K562 (cell line): ENCODE data around the gene KLK8. TPM values are rescaled to one million over a fixed set of nuclear protein-coding genes. Genes with fewer than 3 reads are reported as not detected.

ENCODE experiments used
- ATAC-seq: fragments of 200-7000 bp; cut with Tn5 transposase; 3 replicates; pipeline ENCODE4 v1.9.1; 2020; ENCODE audit warnings: moderate library complexity
- BruUV-seq: library from RNA; stranded (reverse); fragments of 400-500 nt; replicated peaks from 2 replicates; lab custom pipeline; 2021; lab: Mats Ljungman, UMichigan
- CTCF ChIA-PET: fragments of 300-600 bp; formaldehyde crosslinking; extraction: SDS; loops from one replicate; lab custom pipeline; 2021; ENCODE audit warnings: low intra/inter-chr PET ratio; lab: Yijun Ruan, JAX
- POLR2A ChIA-PET: fragments of 300-600, 350-650 bp; sonication (Branson Sonifier 250); formaldehyde crosslinking; extraction: SDS; loops from one replicate; lab custom pipeline; 2021; ENCODE audit warnings: antibody characterized with exemption, inconsistent platforms; lab: Yijun Ruan, JAX
- DNase-seq, 4 experiments: peaks; one replicate each; pipeline versions ENCODE4 v3.0.0 to v3.0.0-alpha.2; 2011 to 2018; ENCODE audit warnings: low spot score in 3 of 4, mixed read lengths in 3 of 4; ENCODE audit errors: extremely low read depth in 1 of 4
- FAIRE-seq: peaks from 2 replicates; lab custom pipeline; 2011; peaks lifted over from hg19 to GRCh38; lab: Jason Lieb, UNC
- H2AFZ ChIP-seq: 2 replicates; pipeline ENCODE4 v1.6.0; 2011; ENCODE audit warnings: low read depth, low read length, control low read depth, inconsistent platforms
- H3K27ac ChIP-seq: fragments of 200-600 bp; 3 replicates; pipeline ENCODE4 v1.8.0; 2011; ENCODE audit warnings: low read depth, mild to moderate bottlenecking, control low read depth, inconsistent platforms, low read length, moderate library complexity, mixed read lengths; ENCODE audit errors: extremely low read depth
- H3K27me3 ChIP-seq, 2 experiments: fragments of 300-600 bp in 1 of 2; 2 replicates in 1 of 2; 3 replicates in 1 of 2; pipeline versions ENCODE4 v1.6.0 to v1.8.0; 2011; ENCODE audit warnings: inconsistent platforms in 2 of 2, low read length in 2 of 2, mild to moderate bottlenecking in 1 of 2, mixed read lengths in 1 of 2, moderate library complexity in 1 of 2; ENCODE audit not compliant: control insufficient read depth in 2 of 2, insufficient read depth in 2 of 2
- H3K36me3 ChIP-seq: fragments of 300-600 bp; 3 replicates; pipeline ENCODE4 v1.8.0; 2011; ENCODE audit warnings: mild to moderate bottlenecking, low read length, inconsistent platforms; ENCODE audit not compliant: control insufficient read depth, insufficient read depth
- H3K4me1 ChIP-seq, 2 experiments: fragments of 200-600 bp in 1 of 2; replicated peaks in 1 of 2; 2 replicates in 1 of 2; 3 replicates in 1 of 2; pipeline versions ENCODE4 v1.5.1 to v1.8.0; 2011; ENCODE audit warnings: inconsistent platforms in 2 of 2, low read length in 2 of 2, mild to moderate bottlenecking in 1 of 2, mixed read lengths in 1 of 2, moderate library complexity in 1 of 2; ENCODE audit not compliant: control insufficient read depth in 2 of 2, insufficient read depth in 2 of 2
- H3K4me2 ChIP-seq: 2 replicates; pipeline ENCODE4 v1.6.1; 2011; ENCODE audit warnings: low read length, control low read depth, inconsistent platforms, mixed read lengths; ENCODE audit not compliant: insufficient read depth
- H3K4me3 ChIP-seq: fragments of 200-600 bp; sonication (generic), shearing (Covaris generic); 2 replicates; pipeline ENCODE4 v1.5.1; 2016; ENCODE audit warnings: control low read depth, inconsistent platforms
- H3K79me2 ChIP-seq: fragments of 200-600 bp; 3 replicates; pipeline ENCODE4 v1.8.0; 2011; ENCODE audit warnings: low read length, inconsistent platforms; ENCODE audit not compliant: control insufficient read depth, insufficient read depth
- H3K9ac ChIP-seq, 2 experiments: 2 replicates each; pipeline versions ENCODE4 v1.6.0 to v1.6.1; 2011; ENCODE audit warnings: low read depth in 2 of 2, low read length in 2 of 2, control low read depth in 1 of 2, inconsistent platforms in 1 of 2, mild to moderate bottlenecking in 1 of 2, mixed read lengths in 1 of 2; ENCODE audit not compliant: insufficient read depth in 1 of 2
- H3K9me1 ChIP-seq: one replicate; pipeline ENCODE4 v1.6.0; 2011; ENCODE audit warnings: inconsistent platforms, mild to moderate bottlenecking, low read length, moderate library complexity; ENCODE audit not compliant: control insufficient read depth, insufficient read depth
- H3K9me3 ChIP-seq: replicated peaks from 2 replicates; pipeline ENCODE4 v1.5.1; 2011; ENCODE audit warnings: low read depth, low read length, inconsistent platforms; ENCODE audit not compliant: control insufficient read depth, insufficient read depth
- H4K20me1 ChIP-seq: replicated peaks from 2 replicates; pipeline ENCODE4 v1.6.1; 2011; ENCODE audit warnings: low read length, inconsistent platforms, mixed read lengths; ENCODE audit not compliant: control insufficient read depth, insufficient read depth
- CEBPB ChIP-seq: fragments of 450-650 bp; IDR thresholded peaks from 2 replicates; pipeline ENCODE4 v1.6.1; 2016; ENCODE audit warnings: missing genetic modification characterization, missing compliant biosample characterization
- ESRRB ChIP-seq: fragments of 250-450 bp; sonication (Bioruptor Pico); IDR thresholded peaks from 2 replicates; pipeline ENCODE4 v1.5.0; 2020; ENCODE audit warnings: mild to moderate bottlenecking, moderate library complexity, borderline replicate concordance
- HMG20B ChIP-seq: fragments of 250-450 bp; sonication (Bioruptor Pico); IDR thresholded peaks from 2 replicates; pipeline ENCODE4 v1.5.0; 2021; ENCODE audit warnings: mild to moderate bottlenecking
- HMGN3 ChIP-seq: IDR thresholded peaks from 2 replicates; pipeline ENCODE4 v1.6.1; 2011; ENCODE audit warnings: borderline replicate concordance, low read depth, mild to moderate bottlenecking, mixed read lengths, low read length; ENCODE audit not compliant: insufficient read length; ENCODE audit errors: extremely low read depth
- NRF1 ChIP-seq, 2 experiments: fragments of 450-650 bp; IDR thresholded peaks in 1 of 2; conservative IDR thresholded peaks in 1 of 2; 2 replicates each; pipeline ENCODE4 v1.6.1; 2014; ENCODE audit warnings: mild to moderate bottlenecking in 2 of 2
- PPARD ChIP-seq: fragments of 250-450 bp; sonication (Bioruptor Pico); IDR thresholded peaks from 2 replicates; pipeline ENCODE4 v1.8.0; 2022; ENCODE audit warnings: inconsistent platforms, mild to moderate bottlenecking, moderate library complexity
- RBM39 ChIP-seq: fragments of 200-400 bp; formaldehyde crosslinking; optimal IDR thresholded peaks from 2 replicates; pipeline ENCODE3; 2018; ENCODE audit warnings: low read depth, low read length
- SIN3B ChIP-seq: fragments of 450-650 bp; IDR thresholded peaks from 2 replicates; pipeline ENCODE4 v1.6.1; 2017; ENCODE audit warnings: low read depth, mild to moderate bottlenecking, moderate library complexity
- SRSF3 ChIP-seq: fragments of 200-400 bp; formaldehyde crosslinking; IDR thresholded peaks from 2 replicates; pipeline ENCODE4 v1.6.1; 2016; ENCODE audit warnings: mild to moderate bottlenecking, low read length, moderate library complexity; ENCODE audit not compliant: insufficient read depth
- SRSF7 ChIP-seq: fragments of 200-400 bp; formaldehyde crosslinking; optimal IDR thresholded peaks from 2 replicates; pipeline ENCODE3; 2017; ENCODE audit warnings: mild to moderate bottlenecking, low read depth, low read length
- ZC3H8 ChIP-seq: fragments of 450-650 bp; IDR thresholded peaks from 2 replicates; pipeline ENCODE4 v1.6.1; 2017
- ZNF175 ChIP-seq: fragments of 200-800 bp; sonication (Bioruptor generic); IDR thresholded peaks from 2 replicates; pipeline ENCODE4 v1.6.1; 2016; ENCODE audit warnings: low read depth, mild to moderate bottlenecking, missing genetic modification characterization, missing compliant biosample characterization
- WGBS: fragments of 100-300 bp; shearing (Covaris generic); methylation state at CpG from one replicate; pipeline ENCODE4 v1.1.6; 2016; ENCODE audit warnings: low coverage, mixed read lengths; ENCODE audit not compliant: insufficient coverage; ENCODE audit errors: missing lambda C conversion rate; 5-methylcytosine and 5-hydroxymethylcytosine counted together
- in situ Hi-C: fragments of 300-500 bp; cut with MboI; formaldehyde crosslinking; loops from 4 replicates; pipeline ENCODE4 v1.15.0; 2018; ENCODE audit warnings: inconsistent platforms, mixed read lengths
- intact Hi-C: fragments of 100-400 bp; cut with micrococcal nuclease; formaldehyde crosslinking; loops from 2 replicates; pipeline ENCODE4 v1.14.2; 2022
- polyA plus RNA-seq, 8 experiments: library from polyadenylated mRNA; depleted of rRNA in 4 of 8; stranded (reverse) in 5 of 8; unstranded in 3 of 8; fragments of >200 nt; fragmentation: Nextera tagmentation in 2 of 8; fragmentation: Illumina TruSeq in 1 of 8; extraction: Ambion mirVana in 2 of 8; extraction: Trizol in 1 of 8; gene quantifications; 2 replicates each; pipeline versions ENCODE4 v1.2.1 to v1.2.3, GENCODE V29; 2011 to 2014; ENCODE audit warnings: inconsistent platforms in 1 of 8, missing spikeins in 1 of 8
- total RNA-seq, 7 experiments: library from RNA; depleted of rRNA in 6 of 7; stranded (reverse); fragments of >200 nt in 6 of 7; fragmentation: Illumina TruSeq in 2 of 7; extraction: Trizol in 2 of 7; gene quantifications; 2 replicates each; pipeline versions ENCODE4 v1.2.1 to v1.2.3, GENCODE V29; 2011 to 2021; ENCODE audit warnings: low replicate concordance in 1 of 7
- TF ChIP-seq, protein P1 (sequence below): sonication (generic); formaldehyde crosslinking; IDR thresholded peaks from 2 replicates; pipeline ENCODE4 v1.8.0; 2023; ENCODE audit warnings: mild to moderate bottlenecking, missing genetic modification reagents
- TF ChIP-seq, protein P2 (sequence below): fragments of 250-450 bp; sonication (Bioruptor Pico); IDR thresholded peaks from 2 replicates; pipeline ENCODE4 v1.8.0; 2022; ENCODE audit warnings: moderate library complexity, mild to moderate bottlenecking, inconsistent platforms

The KLK8 gene
- total and polyA plus RNA-seq, 9 of the 15 experiments (the other 6 are each of a cell fraction or from before 2014, with no cell fraction given): 0.37 to 1.7 (median 0.76) TPM

DNA sequence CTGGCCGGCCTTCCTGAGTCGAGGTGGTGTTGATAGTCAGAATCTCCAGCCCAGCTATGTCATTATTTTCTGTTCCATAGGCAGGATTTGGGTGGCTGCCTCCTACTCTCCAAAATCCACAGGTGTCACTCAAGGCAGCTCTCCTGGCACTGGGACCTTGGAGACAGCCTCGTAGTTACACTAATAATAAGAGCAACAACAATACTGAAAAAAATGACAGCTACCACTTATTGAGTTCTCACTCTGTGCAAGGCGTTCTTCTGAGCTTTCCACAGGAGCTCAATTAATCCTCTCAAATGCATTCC lies 45.6 kb upstream of the KLK8 start:
- Histone ChIP-seq H3K36me3 (no peaks in the 10 kb centered on the region), H3K27me3 (peaks cover 6 to 19% of the 10 kb centered on the region in 2 experiments; a peak in 3 of 5 replicates), H3K9me3 (no peaks in the 10 kb centered on the region), H3K9me1 (no peaks in the 10 kb centered on the region), H3K9ac (no peak overlapping the region), H3K27ac (no peak overlapping the region), H2AFZ (no peak overlapping the region), H3K79me2 (no peaks in the 10 kb centered on the region), H4K20me1 (no peaks in the 10 kb centered on the region), H3K4me2 (no peak overlapping the region), H3K4me1 (no peaks in the 10 kb centered on the region), H3K4me3 (no peak overlapping the region)
- TF ChIP-seq ESRRB (no peak), PPARD (CRISPR knock-in tag) (no peak), ZNF175 (CRISPR knock-in tag) (no peak), ZC3H8 (no peak), HMGN3 (no peak), SIN3B (no peak), HMG20B (CRISPR knock-in tag) (no peak), SRSF3 (no peak), CEBPB (tag) (no peak), RBM39 (no peak), SRSF7 (no peak), NRF1 (conservative IDR thresholded peaks at IDR 0.05 in 1 of 2, IDR thresholded peaks at IDR 0.05 in 1 of 2) (no peak)
- TF ChIP-seq, protein P1, sequence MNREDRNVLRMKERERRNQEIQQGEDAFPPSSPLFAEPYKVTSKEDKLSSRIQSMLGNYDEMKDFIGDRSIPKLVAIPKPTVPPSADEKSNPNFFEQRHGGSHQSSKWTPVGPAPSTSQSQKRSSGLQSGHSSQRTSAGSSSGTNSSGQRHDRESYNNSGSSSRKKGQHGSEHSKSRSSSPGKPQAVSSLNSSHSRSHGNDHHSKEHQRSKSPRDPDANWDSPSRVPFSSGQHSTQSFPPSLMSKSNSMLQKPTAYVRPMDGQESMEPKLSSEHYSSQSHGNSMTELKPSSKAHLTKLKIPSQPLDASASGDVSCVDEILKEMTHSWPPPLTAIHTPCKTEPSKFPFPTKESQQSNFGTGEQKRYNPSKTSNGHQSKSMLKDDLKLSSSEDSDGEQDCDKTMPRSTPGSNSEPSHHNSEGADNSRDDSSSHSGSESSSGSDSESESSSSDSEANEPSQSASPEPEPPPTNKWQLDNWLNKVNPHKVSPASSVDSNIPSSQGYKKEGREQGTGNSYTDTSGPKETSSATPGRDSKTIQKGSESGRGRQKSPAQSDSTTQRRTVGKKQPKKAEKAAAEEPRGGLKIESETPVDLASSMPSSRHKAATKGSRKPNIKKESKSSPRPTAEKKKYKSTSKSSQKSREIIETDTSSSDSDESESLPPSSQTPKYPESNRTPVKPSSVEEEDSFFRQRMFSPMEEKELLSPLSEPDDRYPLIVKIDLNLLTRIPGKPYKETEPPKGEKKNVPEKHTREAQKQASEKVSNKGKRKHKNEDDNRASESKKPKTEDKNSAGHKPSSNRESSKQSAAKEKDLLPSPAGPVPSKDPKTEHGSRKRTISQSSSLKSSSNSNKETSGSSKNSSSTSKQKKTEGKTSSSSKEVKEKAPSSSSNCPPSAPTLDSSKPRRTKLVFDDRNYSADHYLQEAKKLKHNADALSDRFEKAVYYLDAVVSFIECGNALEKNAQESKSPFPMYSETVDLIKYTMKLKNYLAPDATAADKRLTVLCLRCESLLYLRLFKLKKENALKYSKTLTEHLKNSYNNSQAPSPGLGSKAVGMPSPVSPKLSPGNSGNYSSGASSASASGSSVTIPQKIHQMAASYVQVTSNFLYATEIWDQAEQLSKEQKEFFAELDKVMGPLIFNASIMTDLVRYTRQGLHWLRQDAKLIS (CRISPR knock-in tag): no peak
- TF ChIP-seq, protein P2, sequence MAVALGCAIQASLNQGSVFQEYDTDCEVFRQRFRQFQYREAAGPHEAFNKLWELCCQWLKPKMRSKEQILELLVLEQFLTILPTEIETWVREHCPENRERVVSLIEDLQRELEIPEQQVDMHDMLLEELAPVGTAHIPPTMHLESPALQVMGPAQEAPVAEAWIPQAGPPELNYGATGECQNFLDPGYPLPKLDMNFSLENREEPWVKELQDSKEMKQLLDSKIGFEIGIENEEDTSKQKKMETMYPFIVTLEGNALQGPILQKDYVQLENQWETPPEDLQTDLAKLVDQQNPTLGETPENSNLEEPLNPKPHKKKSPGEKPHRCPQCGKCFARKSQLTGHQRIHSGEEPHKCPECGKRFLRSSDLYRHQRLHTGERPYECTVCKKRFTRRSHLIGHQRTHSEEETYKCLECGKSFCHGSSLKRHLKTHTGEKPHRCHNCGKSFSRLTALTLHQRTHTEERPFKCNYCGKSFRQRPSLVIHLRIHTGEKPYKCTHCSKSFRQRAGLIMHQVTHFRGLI (CRISPR knock-in tag): no peak
- FAIRE-seq: no peak
- in situ Hi-C loops (no loop called here), intact Hi-C loops (no loop called here)
- DNase-seq: no peak
- CTCF ChIA-PET: no interaction called here
- WGBS: 7% methylated on average over 3 of the region's 4 CpGs
- ATAC-seq: no peak
- BruUV-seq: no TSS peak
- POLR2A ChIA-PET: interaction anchor here (1.3 kb wide), 1 partner anchor 12 kb away, joined by 3 read pairs; the partner anchor contains the start of gene KLK12
